KG1 (cell line): ENCODE results near the gene DNAJC30.

Source experiments
- DNase-seq: peaks from one replicate; lab custom pipeline; 2025; lab: John Stamatoyannopoulos, UW

Gene DNAJC30

GRCh38 chr7:73707045-73707631, 23.9 kb upstream of the DNAJC30 start:
- no peak for DNase-seq

DNA sequence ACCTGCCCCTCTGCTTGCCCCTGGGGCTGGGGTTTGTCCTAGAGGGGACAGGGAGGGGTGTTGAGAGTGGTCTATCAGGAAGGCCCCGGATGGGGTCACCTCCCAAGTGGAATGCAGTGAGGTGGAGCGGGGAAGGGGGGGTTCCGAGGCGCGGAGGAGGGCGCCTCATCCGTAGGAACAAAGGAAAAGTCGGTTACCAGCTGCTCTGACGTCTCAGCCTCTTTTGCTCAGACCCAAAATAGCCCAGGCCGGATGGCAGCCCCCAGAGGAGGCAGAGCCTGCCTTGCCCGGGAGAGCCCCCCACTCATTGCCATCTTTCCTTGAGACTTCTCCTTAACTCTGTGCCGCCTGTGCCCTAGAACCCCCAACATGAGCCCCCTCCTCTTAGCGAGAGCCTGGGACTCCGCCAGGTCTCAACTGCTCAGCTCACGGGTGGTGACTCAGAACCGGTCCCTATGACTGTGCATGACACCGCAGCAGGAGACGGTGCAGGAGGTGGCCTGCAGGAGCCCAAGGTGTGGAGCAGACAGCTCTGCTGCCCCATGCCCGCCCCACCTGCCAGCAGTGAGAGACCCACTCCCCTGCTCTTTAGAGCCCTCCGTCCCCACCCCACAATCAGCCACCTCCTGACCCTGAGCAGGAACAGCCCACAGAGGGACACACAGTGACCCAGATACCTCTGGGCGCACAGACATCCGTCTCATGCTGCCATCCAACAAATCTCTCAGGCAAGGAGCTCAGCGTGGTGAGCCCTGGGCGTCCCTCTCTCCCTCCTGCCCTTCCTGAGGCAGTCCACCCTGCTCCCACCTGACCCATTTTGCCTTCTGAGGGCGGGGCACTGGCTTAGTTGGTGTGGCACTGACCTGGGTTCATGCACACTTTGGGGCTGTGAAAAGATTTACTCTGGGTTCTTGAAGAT, 23.1 kb upstream of the DNAJC30 start:
- no peak for DNase-seq

- no peak for DNase-seq
These were observed 22.3 kb upstream of the DNAJC30 start for GRCh38 chr7:73705551-73705920.

- no peak for DNase-seq
These were observed 21.6 kb upstream of the DNAJC30 start for GRCh38 chr7:73704640-73705550.

DNA sequence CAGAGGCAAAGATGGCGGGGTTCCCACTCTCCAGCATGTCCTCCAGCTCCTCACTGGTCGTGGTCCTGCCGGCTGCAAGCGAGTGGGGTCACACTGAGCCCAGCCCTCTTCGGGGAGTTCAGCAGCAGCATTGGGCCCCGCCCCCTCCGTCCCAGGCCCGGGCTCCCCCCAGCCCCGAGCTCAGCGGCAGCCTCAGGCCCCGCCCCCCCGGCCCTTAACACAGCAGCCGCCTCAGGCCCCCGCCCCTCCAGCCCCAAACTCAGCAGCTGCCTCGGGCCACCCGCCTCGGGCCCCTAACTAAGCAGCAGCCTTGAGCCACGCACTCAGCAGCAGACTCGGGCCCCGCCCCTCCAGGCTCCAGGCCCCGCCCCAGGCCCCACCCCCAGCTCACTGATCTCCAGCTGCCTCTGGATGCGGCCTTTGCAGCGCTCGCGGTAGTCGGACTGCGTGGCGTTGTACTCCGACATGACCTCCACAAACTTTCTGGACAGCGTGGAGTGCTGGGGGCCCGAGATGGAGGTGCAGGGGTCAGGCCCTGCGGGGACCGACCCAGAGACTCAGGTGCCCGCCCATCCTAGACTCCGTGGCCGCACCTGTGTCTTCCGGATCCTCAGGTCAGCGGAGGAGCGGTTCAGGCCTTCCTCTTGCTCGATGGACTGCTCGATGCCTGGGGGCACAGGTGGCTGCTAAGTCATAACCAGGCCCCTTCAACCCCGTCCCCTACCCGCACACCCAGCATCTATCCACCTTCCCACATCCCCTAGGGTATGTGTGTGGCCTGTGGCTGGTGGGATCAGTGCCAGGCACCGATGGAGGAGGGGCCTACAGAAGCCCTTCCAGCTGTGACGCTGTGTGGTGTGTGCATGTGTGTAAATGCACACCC, 20.7 kb upstream of the DNAJC30 start:
- no peak for DNase-seq

DNA sequence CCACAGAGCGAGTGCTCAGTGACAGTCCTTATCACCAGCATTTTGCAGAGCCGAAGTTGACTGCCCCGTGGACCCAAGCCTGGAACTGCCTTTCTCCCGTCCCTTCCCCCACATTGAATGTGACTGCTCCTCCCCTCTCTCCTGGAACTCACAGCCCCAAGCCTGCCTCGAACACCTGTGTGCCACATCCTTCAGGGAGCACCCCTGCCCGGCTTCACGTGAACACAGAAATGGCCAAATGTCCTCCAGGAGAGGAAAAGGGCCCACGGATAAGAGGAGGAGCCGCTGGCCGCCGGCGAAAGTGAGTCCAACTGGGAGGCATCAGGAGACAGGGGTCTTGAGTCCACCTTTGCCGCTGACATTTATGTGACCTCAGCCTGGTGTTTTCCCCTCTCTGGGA, 20.0 kb upstream of the DNAJC30 start:
- DNase-seq = no peak

DNA sequence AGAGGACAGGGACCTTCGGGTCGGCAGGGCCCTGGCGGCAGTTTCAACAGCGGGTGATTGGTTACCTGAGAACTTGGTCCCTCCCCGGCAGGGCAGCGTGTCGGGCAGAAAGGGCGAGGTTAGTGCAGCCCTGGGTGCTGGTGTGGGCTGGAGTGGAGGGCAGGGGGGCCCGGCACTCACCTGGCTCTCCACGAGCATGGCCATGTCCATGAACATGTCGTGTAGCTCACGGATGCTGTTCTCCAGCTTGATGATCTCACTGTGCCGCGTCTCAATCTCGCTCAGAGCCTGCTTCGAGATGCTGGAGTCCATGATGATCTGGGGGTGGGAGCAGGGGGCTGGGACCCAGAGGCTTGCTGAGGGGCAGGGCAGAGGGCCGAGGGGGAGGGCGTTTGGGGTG, 19.4 kb upstream of the DNAJC30 start:
- DNase-seq = no peak

- DNase-seq = no peak
These were observed 19.0 kb upstream of the DNAJC30 start for GRCh38 chr7:73702226-73702625.

- DNase-seq = no peak
These were observed 18.2 kb upstream of the DNAJC30 start for GRCh38 chr7:73701357-73701995.

GRCh38 chr7:73700581-73701134, 17.4 kb upstream of the DNAJC30 start:
- DNase-seq = no peak

- no peak for DNase-seq
These were observed 16.8 kb upstream of the DNAJC30 start for GRCh38 chr7:73700069-73700423.

GRCh38 chr7:73699370-73700068, 16.3 kb upstream of the DNAJC30 start:
- DNase-seq = no peak

DNA sequence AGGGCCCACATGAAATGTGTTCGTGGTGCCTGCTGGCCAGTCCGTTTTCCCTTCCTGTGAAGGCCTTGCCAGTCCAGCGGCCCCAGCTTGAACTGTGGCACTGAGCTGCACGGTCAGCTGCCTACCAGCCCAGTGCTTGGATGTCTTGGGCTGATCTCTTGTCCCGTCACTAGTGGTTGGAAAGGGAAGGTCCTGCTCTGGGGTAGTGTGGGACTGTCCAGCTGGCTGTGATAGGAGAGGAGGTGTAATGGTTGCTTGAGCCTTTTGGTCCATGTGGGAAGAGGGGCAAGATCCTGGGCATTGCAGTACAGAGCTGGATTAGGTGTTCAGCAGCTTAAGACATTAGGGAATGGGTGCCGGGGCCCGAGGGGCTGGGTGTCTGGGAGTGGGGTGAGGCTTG, 15.2 kb upstream of the DNAJC30 start:
- DNase-seq = no peak

- DNase-seq = no peak
These were observed 13.1 kb upstream of the DNAJC30 start for GRCh38 chr7:73696372-73696771.

GRCh38 chr7:73690646-73691045, 7.4 kb upstream of the DNAJC30 start:
- DNase-seq = no peak

GRCh38 chr7:73688288-73688687, 5.0 kb upstream of the DNAJC30 start:
- DNase-seq = no peak

- DNase-seq = no peak
These were observed 2.1 kb upstream of the DNAJC30 start for GRCh38 chr7:73685311-73685710.

GRCh38 chr7:73683788-73684693, 788 bp upstream of the DNAJC30 start:
- DNase-seq = no peak

DNA sequence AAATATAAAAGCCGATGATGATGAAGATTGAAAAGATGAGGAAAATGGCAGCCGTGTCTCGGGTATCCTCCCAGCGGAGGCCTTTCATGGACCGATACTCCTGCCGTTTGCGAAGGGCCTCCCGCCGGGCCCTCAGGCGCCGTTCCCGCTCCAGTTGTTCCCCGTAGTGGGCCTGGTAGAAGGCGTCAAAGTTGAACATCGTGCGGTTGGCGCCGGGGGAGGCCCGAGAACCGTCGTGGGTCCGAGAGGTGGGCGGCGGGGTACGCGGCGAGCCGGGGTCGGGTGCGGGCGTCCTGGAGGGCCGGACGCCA, 553 bp downstream of the DNAJC30 start:
- DNase-seq = no peak
